LNCAP (cell line): ENCODE data around the gene PFN1.

Source experiments
- TF ChIP-seq, protein P1 (sequence below): fragments of 450-650 bp; IDR thresholded peaks from 2 replicates; pipeline ENCODE4 v1.5.1; 2017; ENCODE audit warnings: mild to moderate bottlenecking

Gene PFN1

GRCh38 chr17:4920351-4921048, 27.8 kb downstream of the PFN1 start:
- TF ChIP-seq, protein P1, sequence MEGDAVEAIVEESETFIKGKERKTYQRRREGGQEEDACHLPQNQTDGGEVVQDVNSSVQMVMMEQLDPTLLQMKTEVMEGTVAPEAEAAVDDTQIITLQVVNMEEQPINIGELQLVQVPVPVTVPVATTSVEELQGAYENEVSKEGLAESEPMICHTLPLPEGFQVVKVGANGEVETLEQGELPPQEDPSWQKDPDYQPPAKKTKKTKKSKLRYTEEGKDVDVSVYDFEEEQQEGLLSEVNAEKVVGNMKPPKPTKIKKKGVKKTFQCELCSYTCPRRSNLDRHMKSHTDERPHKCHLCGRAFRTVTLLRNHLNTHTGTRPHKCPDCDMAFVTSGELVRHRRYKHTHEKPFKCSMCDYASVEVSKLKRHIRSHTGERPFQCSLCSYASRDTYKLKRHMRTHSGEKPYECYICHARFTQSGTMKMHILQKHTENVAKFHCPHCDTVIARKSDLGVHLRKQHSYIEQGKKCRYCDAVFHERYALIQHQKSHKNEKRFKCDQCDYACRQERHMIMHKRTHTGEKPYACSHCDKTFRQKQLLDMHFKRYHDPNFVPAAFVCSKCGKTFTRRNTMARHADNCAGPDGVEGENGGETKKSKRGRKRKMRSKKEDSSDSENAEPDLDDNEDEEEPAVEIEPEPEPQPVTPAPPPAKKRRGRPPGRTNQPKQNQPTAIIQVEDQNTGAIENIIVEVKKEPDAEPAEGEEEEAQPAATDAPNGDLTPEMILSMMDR = no peak

- TF ChIP-seq, protein P1 = no peak
Measured at GRCh38 chr17:4919511-4920047, 28.8 kb downstream of the PFN1 start.

DNA sequence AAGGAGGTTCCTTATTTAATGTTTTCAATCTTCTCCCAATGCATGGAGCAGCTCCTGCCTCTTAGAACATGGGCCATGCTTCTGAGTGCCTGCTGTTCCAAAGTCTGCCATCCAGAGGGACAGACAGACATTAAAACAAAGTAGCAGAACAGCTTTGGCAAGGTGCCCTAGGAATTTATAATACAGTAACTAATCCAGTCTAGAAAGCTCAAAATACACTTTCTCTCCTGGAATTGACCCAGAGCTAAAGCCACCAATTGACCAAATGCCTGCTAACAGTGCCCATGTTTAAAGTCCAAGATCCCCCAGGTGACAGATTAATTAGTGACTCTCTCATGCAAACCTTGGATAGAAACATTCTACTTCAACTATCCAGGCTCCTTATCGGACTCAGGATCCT, 34.3 kb downstream of the PFN1 start:
- TF ChIP-seq, protein P1 = no peak

DNA sequence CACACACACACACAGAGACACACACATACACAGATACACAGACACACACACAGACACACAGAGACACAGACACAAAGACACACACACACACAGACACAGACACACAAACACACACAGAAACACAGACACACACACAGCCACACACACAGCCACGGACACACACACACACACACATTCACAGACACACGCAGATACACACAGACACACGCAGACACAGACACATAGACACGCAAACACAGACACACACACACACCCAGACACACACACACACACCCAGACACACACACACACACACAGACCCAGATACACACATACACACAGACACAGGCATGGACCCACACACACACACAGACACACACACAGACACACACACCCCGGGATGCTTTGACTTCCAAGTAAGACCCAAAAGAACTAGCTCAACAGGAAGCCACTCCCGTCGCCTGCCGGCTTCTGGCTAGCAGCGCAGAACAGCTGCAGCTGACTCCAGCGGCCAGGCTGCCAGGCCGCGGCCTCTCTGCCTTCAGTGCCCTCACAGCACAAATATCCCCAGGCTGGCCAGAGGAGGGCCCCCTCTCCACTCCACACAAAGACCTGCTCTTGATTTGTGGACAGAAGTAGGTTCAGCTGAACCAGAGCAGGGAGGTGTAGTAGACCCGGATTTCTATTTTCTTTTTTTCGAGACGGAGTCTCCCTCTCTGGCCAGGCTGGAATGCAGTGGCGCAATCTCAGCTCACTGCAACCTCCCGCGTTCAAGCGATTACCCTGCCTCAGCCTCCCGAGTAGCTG, 39.4 kb downstream of the PFN1 start:
- TF ChIP-seq, protein P1 = peak; percentile 80

GRCh38 chr17:4908301-4908700, 40.0 kb downstream of the PFN1 start:
- TF ChIP-seq, protein P1 = no peak

- TF ChIP-seq, protein P1 = peak; percentile 88
Measured at GRCh38 chr17:4903051-4903818, 45.1 kb downstream of the PFN1 start, which contains the start of gene CHRNE. CHRNE (minus strand) TSS chr17:4903098; CDS start chr17:4903063, 35 bp downstream.

DNA sequence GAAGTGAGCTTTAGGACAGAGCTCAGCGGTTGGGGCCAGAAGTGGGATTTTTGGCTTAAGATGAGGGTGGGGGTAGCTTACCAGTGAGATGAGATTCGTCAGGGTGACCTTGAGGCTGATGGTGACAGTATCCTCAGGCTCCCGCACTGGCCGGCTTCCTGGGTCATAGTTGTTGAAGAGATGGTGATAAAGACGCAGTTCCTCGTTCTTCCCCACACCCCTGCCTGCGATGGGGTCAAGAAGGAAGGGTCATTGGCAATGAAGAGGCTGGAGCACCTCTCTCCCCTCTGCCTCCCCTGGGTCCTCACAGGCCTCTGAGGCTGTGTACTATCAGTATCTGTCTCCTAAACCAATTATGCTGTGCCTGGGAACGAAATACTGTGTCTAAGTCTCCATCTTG, 45.8 kb downstream of the PFN1 start:
- TF ChIP-seq, protein P1 = no peak
